K562 (cell line): Measurements from ENCODE around the gene AMH. TPM values are rescaled to one million over a fixed set of nuclear protein-coding genes. Genes with fewer than 3 reads are reported as not detected.
A peak's percentile ranks its signal among the peaks of the same experiment; 100 is the strongest.

ENCODE experiments used
- ATAC-seq: fragments of 200-7000 bp; cut with Tn5 transposase; 3 replicates; pipeline ENCODE4 v1.9.1; 2020; ENCODE audit warnings: moderate library complexity
- BruUV-seq: library from RNA; stranded (reverse); fragments of 400-500 nt; replicated peaks from 2 replicates; lab custom pipeline; 2021; lab: Mats Ljungman, UMichigan
- CTCF ChIA-PET: fragments of 300-600 bp; formaldehyde crosslinking; extraction: SDS; loops from one replicate; lab custom pipeline; 2021; ENCODE audit warnings: low intra/inter-chr PET ratio; lab: Yijun Ruan, JAX
- POLR2A ChIA-PET: fragments of 300-600, 350-650 bp; sonication (Branson Sonifier 250); formaldehyde crosslinking; extraction: SDS; loops from one replicate; lab custom pipeline; 2021; ENCODE audit warnings: antibody characterized with exemption, inconsistent platforms; lab: Yijun Ruan, JAX
- DNase-seq, 4 experiments: peaks; one replicate each; pipeline versions ENCODE4 v3.0.0 to v3.0.0-alpha.2; 2011 to 2018; ENCODE audit warnings: low spot score in 3 of 4, mixed read lengths in 3 of 4; ENCODE audit errors: extremely low read depth in 1 of 4
- FAIRE-seq: peaks from 2 replicates; lab custom pipeline; 2011; peaks lifted over from hg19 to GRCh38; lab: Jason Lieb, UNC
- H2AFZ ChIP-seq: 2 replicates; pipeline ENCODE4 v1.6.0; 2011; ENCODE audit warnings: low read depth, low read length, control low read depth, inconsistent platforms
- H3K27ac ChIP-seq: fragments of 200-600 bp; 3 replicates; pipeline ENCODE4 v1.8.0; 2011; ENCODE audit warnings: low read depth, mild to moderate bottlenecking, control low read depth, inconsistent platforms, low read length, moderate library complexity, mixed read lengths; ENCODE audit errors: extremely low read depth
- H3K27me3 ChIP-seq, 2 experiments: fragments of 300-600 bp in 1 of 2; 2 replicates in 1 of 2; 3 replicates in 1 of 2; pipeline versions ENCODE4 v1.6.0 to v1.8.0; 2011; ENCODE audit warnings: inconsistent platforms in 2 of 2, low read length in 2 of 2, mild to moderate bottlenecking in 1 of 2, mixed read lengths in 1 of 2, moderate library complexity in 1 of 2; ENCODE audit not compliant: control insufficient read depth in 2 of 2, insufficient read depth in 2 of 2
- H3K36me3 ChIP-seq: fragments of 300-600 bp; 3 replicates; pipeline ENCODE4 v1.8.0; 2011; ENCODE audit warnings: mild to moderate bottlenecking, low read length, inconsistent platforms; ENCODE audit not compliant: control insufficient read depth, insufficient read depth
- H3K4me1 ChIP-seq, 2 experiments: fragments of 200-600 bp in 1 of 2; replicated peaks in 1 of 2; 2 replicates in 1 of 2; 3 replicates in 1 of 2; pipeline versions ENCODE4 v1.5.1 to v1.8.0; 2011; ENCODE audit warnings: inconsistent platforms in 2 of 2, low read length in 2 of 2, mild to moderate bottlenecking in 1 of 2, mixed read lengths in 1 of 2, moderate library complexity in 1 of 2; ENCODE audit not compliant: control insufficient read depth in 2 of 2, insufficient read depth in 2 of 2
- H3K4me2 ChIP-seq: 2 replicates; pipeline ENCODE4 v1.6.1; 2011; ENCODE audit warnings: low read length, control low read depth, inconsistent platforms, mixed read lengths; ENCODE audit not compliant: insufficient read depth
- H3K4me3 ChIP-seq: fragments of 200-600 bp; sonication (generic), shearing (Covaris generic); 2 replicates; pipeline ENCODE4 v1.5.1; 2016; ENCODE audit warnings: control low read depth, inconsistent platforms
- H3K79me2 ChIP-seq: fragments of 200-600 bp; 3 replicates; pipeline ENCODE4 v1.8.0; 2011; ENCODE audit warnings: low read length, inconsistent platforms; ENCODE audit not compliant: control insufficient read depth, insufficient read depth
- H3K9ac ChIP-seq, 2 experiments: 2 replicates each; pipeline versions ENCODE4 v1.6.0 to v1.6.1; 2011; ENCODE audit warnings: low read depth in 2 of 2, low read length in 2 of 2, control low read depth in 1 of 2, inconsistent platforms in 1 of 2, mild to moderate bottlenecking in 1 of 2, mixed read lengths in 1 of 2; ENCODE audit not compliant: insufficient read depth in 1 of 2
- H3K9me1 ChIP-seq: one replicate; pipeline ENCODE4 v1.6.0; 2011; ENCODE audit warnings: inconsistent platforms, mild to moderate bottlenecking, low read length, moderate library complexity; ENCODE audit not compliant: control insufficient read depth, insufficient read depth
- H3K9me3 ChIP-seq: replicated peaks from 2 replicates; pipeline ENCODE4 v1.5.1; 2011; ENCODE audit warnings: low read depth, low read length, inconsistent platforms; ENCODE audit not compliant: control insufficient read depth, insufficient read depth
- H4K20me1 ChIP-seq: replicated peaks from 2 replicates; pipeline ENCODE4 v1.6.1; 2011; ENCODE audit warnings: low read length, inconsistent platforms, mixed read lengths; ENCODE audit not compliant: control insufficient read depth, insufficient read depth
- ERF ChIP-seq: fragments of 450-650 bp; formaldehyde crosslinking; IDR thresholded peaks from 2 replicates; pipeline ENCODE4 v1.4.0; 2020; ENCODE audit warnings: mild to moderate bottlenecking, mixed read lengths
- POLR2G ChIP-seq: fragments of 200-400 bp; formaldehyde crosslinking; IDR thresholded peaks from 2 replicates; pipeline ENCODE4 v1.6.1; 2017; ENCODE audit warnings: low read depth, mild to moderate bottlenecking, antibody characterized with exemption, low read length, moderate library complexity
- RBM22 ChIP-seq: fragments of 200-400 bp; formaldehyde crosslinking; IDR thresholded peaks from 2 replicates; pipeline ENCODE4 v1.6.1; 2018; ENCODE audit warnings: low read length, low read depth; ENCODE audit not compliant: poor library complexity, severe bottlenecking
- RUNX1 ChIP-seq: sonication (generic); IDR thresholded peaks from 2 replicates; pipeline ENCODE4 v1.6.1; 2016; ENCODE audit warnings: antibody characterized with exemption, low read depth
- ZNF408 ChIP-seq: fragments of 250-450 bp; sonication (Bioruptor Pico); IDR thresholded peaks from 2 replicates; pipeline ENCODE4 v1.4.0; 2020; ENCODE audit warnings: low read depth, mild to moderate bottlenecking, moderate library complexity
- WGBS: fragments of 100-300 bp; shearing (Covaris generic); methylation state at CpG from one replicate; pipeline ENCODE4 v1.1.6; 2016; ENCODE audit warnings: low coverage, mixed read lengths; ENCODE audit not compliant: insufficient coverage; ENCODE audit errors: missing lambda C conversion rate; 5-methylcytosine and 5-hydroxymethylcytosine counted together
- in situ Hi-C: fragments of 300-500 bp; cut with MboI; formaldehyde crosslinking; loops from 4 replicates; pipeline ENCODE4 v1.15.0; 2018; ENCODE audit warnings: inconsistent platforms, mixed read lengths
- intact Hi-C: fragments of 100-400 bp; cut with micrococcal nuclease; formaldehyde crosslinking; loops from 2 replicates; pipeline ENCODE4 v1.14.2; 2022
- polyA plus RNA-seq, 8 experiments: library from polyadenylated mRNA; depleted of rRNA in 4 of 8; stranded (reverse) in 5 of 8; unstranded in 3 of 8; fragments of >200 nt; fragmentation: Nextera tagmentation in 2 of 8; fragmentation: Illumina TruSeq in 1 of 8; extraction: Ambion mirVana in 2 of 8; extraction: Trizol in 1 of 8; gene quantifications; 2 replicates each; pipeline versions ENCODE4 v1.2.1 to v1.2.3, GENCODE V29; 2011 to 2014; ENCODE audit warnings: inconsistent platforms in 1 of 8, missing spikeins in 1 of 8
- total RNA-seq, 7 experiments: library from RNA; depleted of rRNA in 6 of 7; stranded (reverse); fragments of >200 nt in 6 of 7; fragmentation: Illumina TruSeq in 2 of 7; extraction: Trizol in 2 of 7; gene quantifications; 2 replicates each; pipeline versions ENCODE4 v1.2.1 to v1.2.3, GENCODE V29; 2011 to 2021; ENCODE audit warnings: low replicate concordance in 1 of 7

AMH gene
- total and polyA plus RNA-seq, 9 of the 15 experiments (the other 6 are each of a cell fraction or from before 2014, with no cell fraction given) = 0.29 to 27.4 (median 2.6) TPM; not detected in 2

GRCh38 chr19:2210987-2211740 lies 38.0 kb upstream of the AMH start:
- Histone ChIP-seq H3K27ac (no peak overlapping the region; the same call in 2 of the 3 replicates), H3K79me2 (no peaks in the 10 kb centered on the region), H3K9ac (peak overlapping the region in 1 of 2 experiments; percentile 68; a peak in 2 of 4 replicates), H3K9me3 (no peaks in the 10 kb centered on the region), H3K36me3 (peaks cover 98% of the 10 kb centered on the region; the same call in 2 of the 3 replicates), H2AFZ (no peak overlapping the region), H3K9me1 (no peaks in the 10 kb centered on the region), H3K4me3 (no peak overlapping the region), H3K4me2 (no peak overlapping the region), H4K20me1 (0 out of 2 replicates have a peak, but pooled peaks cover 9% of the 10 kb centered on the region), H3K4me1 (peaks cover 0 to 58% of the 10 kb centered on the region in 2 experiments; a peak in 3 of 5 replicates), H3K27me3 (no peaks in the 10 kb centered on the region)
- DNase-seq (no peak), ATAC-seq (no peak), FAIRE-seq (no peak)
- BruUV-seq = no TSS peak
- in situ Hi-C loops = no loop called here
- ChIA-PET POLR2A (interaction anchor here (0.6 kb wide), 1 partner anchor 316 kb away, joined by 3 read pairs; no protein-coding TSS in a partner anchor), CTCF (no interaction called here)
- 96% methylated on average over 26 of the region's 33 CpGs for WGBS
- intact Hi-C loops = no loop called here
- TF ChIP-seq ERF (no peak), ZNF408 (CRISPR knock-in tag) (no peak), RBM22 (peak; percentile 80), POLR2G (0 out of 2 replicates have a peak, but pooled peaks have one; percentile 30), RUNX1 (no peak)
- TF ChIP-seq, all 486 proteins: peak for 2
